HG03565 (cell line): ENCODE results near the gene SH3BP4.

Experiments
- ATAC-seq: cut with Tn5 transposase; IDR thresholded peaks from one replicate; pipeline ENCODE4 v1.9.1; 2021; ENCODE audit warnings: mild to moderate bottlenecking, moderate library complexity; ENCODE audit not compliant: unreplicated experiment

SH3BP4 gene

DNA sequence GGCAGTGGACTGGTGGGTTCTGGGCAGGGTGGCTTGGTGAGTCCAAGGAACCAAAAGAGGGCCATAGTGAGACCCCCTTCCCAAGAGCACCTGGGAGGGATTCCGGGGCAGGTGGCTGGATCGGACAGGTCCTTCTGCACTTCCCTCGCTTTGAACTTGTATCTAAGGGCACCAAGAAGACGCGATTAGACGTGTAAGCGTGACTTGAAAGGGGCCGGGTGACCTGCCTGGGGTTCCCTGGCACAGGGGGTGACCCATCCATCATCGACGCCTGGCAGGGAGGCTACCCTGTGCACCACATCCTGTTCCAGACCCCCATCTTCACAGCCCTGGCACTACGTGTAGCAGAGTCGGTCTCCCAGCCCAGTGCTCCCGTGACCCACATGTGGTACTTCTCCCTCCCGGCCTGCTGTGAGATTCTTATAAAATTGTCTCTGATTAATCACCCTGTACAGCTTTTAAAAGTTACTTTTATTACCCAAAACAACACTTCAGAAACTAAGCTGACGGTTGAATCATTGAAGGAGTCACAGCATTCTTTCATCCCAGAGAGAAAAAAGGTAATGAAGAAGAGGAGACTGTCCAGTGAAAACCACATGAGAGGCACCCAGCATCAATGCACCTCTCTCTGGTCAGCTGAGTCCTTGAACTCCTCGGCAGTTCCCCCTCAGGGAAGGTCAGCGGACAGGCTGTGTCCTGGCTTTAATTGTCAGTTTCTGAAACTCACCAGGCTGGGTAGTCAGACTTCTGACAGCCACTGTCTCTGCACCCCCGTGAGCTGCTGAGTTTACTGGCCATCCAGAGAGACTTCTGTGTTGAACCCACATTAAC lies 13.0 kb downstream of the SH3BP4 start:
- no peak for ATAC-seq

DNA sequence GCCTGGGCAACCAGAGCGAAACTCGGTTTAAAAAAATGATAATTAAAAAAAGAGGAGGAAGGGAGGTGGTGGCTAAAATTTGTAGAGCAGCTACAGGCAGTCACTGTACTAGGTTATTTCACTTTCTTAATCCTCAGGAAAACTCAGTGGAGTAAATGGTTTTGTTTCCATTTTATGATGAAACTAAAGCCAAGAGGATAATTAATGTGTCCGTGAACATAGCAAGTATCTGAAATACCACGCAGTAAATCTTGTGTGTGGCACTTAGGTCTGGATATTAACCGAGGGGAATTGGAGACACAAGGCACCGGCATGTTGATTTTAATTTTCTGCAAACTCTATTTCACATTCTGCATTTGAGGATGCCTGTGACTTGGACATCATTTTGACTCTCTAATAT lies 14.5 kb downstream of the SH3BP4 start:
- ATAC-seq: no peak

DNA sequence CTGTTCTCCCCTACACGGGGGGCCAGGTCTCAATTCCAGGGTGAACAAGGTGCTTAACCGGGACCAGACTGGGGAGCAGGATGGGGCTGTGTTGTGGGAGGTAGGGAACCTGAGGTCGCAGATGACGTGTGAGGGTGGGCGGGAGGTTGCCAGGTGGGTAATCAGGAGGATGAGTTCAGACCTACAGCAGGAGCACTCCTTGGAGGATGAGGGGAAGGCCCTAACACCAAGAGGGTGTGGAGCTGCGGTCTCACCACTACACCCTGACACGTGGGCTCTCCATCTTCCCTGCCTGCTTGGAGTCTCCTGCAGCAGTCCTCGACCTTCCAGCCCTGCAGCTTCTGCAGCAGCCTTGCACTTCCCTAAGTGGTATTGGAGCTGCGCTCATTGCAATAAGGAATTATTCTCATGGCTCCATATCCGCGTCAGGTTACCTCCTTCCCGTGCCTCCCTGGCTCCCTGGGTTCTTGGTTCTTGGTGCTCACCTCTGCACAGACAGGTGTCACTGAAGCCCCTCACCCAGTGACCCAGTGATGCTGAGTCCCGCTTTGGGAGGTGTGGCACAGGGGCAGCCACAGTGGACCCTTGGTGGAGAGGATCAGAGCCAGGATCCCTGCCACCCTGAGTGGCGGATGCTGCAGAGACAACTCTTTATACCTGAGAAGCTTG lies 15.5 kb downstream of the SH3BP4 start:
- no peak for ATAC-seq

DNA sequence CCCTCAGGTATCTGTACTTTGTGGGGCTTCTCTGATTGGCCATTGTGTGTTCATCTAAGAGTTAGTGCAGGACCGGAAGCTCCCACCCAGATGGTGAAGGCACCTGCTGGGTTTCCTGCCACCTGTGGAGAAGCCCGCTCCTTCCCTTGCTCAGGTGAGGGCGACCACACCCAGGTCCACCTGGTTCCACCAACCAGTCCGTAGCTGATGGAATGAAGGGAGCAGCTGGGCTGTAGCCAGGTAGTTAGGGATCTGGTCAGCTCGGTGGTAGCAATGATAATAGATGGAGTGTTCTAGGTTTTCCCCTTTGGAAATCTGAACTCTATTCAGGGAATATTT lies 16.0 kb downstream of the SH3BP4 start:
- ATAC-seq: no peak

DNA sequence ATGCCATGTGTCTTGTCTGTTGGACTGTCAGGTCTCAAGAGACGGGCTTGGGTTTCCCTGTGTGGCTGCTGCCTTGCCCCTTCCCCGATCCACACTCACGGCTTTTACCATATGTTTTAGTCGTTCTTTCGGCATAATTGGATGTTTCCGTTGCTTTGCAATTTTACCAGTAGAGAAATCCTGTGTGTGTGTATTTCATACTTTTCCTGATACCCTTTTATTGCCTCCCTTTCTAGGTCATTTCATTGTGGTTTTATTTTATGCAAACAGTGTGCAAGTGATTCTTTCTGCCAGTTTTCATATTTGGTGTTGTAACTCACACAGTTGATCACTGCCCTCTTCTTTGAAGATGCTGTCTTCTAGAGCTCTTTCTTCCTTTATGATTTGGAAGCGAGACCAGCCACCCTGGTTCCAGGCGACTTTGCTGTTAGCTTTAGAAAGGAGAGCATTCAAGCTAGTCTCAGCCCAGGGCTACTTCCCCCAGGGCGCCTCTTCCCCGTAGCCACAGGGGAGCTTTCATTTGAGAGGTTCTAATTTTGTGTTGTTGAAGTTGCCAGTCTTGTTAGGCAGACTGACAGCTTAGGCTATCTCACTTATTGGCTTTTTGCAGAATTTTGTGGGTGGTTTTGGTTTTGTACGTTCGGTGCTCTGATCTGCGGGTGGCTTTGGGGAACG lies 17.0 kb downstream of the SH3BP4 start:
- ATAC-seq: no peak

DNA sequence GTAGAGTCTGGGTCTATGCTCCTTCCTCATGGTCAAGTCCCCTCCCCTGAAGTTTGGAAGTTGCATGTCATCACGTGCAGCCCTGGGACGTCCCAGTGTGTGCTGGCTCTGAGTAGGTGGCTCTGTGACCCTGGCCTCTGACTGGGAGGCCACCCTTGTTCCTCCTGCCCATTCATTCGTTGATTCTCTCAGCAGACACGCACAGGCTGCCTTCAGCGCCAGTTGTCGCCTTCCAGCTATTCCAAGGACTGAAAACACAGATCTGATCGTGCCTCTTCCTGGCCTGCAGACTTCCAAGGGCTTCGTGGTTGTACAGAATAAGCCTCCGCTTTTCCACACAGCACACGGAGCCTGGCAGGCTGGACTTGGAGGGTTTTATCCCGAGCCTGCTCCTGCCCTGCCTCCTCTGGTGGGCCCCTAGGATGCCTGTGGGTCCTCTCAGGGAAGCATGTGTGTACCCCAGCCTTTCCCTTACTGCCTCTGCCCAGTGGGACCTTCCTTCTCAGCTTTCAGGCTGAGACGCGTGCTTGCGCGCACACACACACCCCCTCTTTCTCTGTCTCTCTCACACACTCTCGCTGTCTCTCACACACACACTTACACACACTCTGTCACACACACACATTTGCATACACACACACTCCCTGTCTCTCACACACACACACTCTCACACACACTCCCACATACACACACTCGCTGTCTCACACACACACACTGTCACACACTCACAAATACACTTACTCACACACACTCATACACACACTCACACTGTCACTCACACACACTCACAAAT lies 17.7 kb downstream of the SH3BP4 start:
- no peak for ATAC-seq

DNA sequence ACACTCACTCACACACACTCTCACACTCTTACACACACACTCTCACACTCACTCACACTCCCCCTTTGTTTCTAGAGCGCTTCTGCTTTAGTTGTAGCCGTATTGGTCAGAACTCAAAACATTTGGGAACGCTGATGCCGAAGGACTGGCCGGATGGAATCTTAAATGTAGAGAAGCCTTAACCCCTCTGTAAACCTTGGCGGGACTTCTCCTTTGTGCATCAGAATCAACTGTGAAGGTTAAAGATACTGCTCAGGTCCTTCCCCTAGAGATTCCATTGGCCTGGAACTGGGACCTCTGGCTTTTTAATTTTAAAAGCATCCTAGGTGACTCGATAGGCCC lies 18.3 kb downstream of the SH3BP4 start:
- ATAC-seq: no peak

DNA sequence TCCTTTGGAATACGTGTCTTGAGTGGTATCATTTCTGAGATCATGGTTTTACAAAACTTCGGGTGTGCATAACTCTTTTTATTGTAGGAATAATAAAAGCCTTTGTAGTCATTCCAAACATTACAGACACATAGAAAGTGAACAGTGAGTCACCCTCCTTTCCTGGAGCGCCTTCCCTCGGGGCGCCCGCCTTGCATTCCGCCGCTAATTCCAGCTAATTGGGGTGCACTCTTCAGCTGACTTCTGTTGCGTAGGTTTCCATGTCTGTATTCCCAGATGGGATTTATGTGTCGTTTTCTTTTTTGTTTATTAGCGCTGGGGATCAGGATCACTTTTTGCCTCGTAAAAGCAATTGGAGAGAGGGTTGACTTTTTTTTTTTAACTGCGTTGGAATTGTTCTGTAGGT lies 18.7 kb downstream of the SH3BP4 start:
- no peak for ATAC-seq

DNA sequence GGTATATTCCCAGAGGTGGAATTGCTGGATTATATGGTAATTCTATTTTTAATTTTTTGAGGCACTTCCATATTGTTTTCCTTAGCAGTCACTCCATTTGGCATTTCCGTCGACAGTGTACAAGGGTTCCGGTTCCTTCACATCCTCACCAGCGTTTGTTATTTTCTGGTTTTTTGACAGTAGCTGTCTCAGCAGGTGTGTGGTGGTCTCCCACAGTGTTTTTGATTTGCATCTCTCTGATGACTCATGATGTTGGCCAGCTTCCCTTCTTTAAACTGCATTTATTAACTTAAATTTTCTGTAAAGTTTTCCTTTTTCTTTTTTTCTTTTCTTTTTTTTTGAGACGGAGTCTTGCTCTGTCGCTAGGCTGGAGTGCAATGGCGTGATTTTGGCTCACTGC lies 19.7 kb downstream of the SH3BP4 start:
- ATAC-seq: no peak

DNA sequence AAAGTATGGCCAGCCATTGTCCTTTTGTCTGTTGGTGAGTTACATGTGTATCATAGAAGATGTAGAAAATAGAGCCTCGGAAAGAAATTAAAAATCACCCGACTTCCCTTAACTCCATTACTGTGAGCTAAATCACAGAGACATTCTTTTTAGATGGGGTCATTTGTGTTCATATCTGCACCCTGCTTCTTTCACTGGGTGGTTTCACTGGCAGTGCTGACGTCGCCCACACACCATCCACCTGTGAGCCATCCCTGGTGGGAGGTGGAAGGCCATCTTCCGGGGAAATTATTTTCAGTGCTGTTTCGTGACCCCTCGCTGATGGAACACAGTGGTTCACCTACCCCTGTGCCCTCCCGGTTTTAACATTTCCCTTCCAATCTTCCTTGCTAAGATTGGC lies 21.2 kb downstream of the SH3BP4 start:
- ATAC-seq: no peak

DNA sequence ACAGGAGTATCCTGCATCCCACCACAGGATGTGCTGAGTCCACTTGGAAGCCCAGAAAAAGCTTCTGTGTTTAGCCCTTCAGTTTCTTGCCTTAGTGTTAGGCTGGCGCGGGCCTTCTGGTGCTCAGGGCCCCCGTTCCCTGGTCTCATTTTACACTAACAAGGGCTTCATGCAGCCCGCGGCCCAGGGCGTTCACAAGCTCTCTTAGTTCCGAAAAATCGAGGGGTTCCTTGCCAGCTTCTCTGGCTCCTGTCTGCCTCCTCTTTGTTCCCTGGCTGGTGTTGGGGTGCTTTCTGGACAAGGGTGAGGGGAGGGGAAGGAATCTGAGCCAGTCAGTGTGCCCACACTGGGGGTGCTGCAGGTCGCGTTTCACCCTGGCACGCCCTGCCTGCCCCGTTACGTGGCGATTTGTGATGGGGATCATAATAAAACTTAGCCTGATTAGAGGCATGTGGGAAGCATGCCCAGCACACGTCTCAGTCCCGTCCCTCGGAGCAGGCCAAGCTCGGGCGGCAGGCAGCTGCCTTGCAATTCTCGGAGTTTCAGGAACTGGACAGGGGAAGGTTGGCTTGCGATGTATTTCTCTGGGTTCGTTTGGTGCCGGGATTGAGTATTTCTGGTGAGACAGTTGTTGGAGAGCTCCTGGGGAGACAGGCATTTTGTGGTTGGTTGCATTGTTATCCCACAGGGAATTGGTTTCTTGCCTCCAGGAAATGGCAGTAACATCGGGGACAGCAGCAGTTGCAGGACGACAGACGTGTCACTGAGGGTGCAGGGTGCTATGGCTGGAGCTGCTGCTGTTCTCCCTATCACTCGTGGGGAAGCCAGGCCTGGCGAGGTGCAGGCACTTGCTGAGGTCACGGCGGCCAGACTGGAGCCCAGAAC lies 22.9 kb downstream of the SH3BP4 start:
- ATAC-seq: no peak

DNA sequence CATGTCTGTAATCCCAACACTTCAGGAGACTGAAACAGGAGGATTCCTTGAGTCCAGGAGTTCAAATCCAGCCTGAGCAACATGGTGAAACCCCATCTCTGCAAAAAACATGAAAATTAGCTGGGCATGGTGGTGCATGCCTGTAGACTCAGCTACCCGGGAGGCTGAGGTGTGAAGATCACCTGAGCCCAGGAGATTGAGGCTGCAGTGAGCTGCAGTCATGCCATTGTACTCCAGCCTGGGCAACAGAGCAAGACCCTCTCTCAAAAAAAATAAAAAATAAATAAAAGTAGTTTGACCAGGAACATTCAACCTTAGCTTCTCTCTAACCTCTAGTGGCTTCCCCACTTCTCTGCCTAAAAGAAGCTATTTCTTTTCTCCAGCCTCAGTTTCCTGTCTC lies 23.8 kb downstream of the SH3BP4 start:
- no peak for ATAC-seq

DNA sequence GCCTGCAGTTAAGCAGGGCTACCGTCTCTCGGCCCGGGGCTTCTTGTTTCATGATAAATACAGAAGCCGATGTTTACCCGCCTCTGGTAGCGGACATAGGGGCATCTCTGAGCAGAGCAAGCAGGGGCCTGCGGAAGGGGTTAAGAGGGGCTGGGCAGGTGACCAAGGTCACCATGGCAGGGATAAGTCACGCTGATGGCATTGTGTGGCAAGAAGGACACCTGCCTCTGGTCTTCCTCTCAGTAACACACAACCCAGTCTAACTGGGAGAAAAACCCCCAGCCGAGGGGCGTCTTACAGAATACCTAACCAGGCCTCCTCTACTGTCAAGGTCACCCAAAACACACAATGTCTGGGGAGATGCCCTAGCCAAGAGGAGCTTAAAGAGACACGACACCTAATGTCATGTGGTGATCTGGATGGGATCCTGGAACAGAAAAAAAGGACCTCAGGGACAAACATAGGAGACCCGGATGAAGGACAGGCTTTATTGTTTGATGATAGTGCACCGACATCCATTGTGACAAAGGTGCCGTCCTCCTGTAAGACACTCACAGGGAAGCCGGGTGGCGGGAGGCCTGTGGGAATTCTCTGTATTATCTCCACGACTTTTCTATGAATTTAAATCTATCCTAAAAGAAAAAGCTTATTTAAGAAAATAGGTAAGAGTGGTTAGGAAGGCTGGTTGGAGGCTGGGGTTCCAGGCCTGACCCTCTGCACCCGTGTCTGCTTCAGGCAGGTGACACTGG lies 24.8 kb downstream of the SH3BP4 start:
- ATAC-seq: no peak

DNA sequence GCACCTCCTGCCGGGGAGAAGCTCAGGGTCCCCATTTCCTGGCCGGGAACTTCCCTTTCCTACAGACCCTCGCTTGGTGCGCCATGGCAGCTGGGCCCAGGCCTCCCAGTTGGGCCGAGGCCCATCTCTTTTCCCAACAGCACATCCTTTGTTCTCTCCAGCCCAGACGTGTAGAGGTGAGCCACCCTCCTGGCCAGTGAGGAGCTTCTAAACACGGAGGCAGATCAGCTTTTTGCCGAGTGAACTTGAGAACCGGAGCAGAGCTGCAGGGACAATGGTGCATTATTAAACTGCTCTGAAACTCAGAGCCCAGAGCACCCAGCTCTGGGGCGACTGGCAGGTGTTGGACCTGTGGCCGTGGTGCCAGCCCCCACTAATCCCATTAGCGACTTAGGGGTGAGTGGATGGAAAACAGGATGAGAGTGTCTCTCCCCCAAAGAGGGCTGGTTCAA lies 25.4 kb downstream of the SH3BP4 start:
- no peak for ATAC-seq

DNA sequence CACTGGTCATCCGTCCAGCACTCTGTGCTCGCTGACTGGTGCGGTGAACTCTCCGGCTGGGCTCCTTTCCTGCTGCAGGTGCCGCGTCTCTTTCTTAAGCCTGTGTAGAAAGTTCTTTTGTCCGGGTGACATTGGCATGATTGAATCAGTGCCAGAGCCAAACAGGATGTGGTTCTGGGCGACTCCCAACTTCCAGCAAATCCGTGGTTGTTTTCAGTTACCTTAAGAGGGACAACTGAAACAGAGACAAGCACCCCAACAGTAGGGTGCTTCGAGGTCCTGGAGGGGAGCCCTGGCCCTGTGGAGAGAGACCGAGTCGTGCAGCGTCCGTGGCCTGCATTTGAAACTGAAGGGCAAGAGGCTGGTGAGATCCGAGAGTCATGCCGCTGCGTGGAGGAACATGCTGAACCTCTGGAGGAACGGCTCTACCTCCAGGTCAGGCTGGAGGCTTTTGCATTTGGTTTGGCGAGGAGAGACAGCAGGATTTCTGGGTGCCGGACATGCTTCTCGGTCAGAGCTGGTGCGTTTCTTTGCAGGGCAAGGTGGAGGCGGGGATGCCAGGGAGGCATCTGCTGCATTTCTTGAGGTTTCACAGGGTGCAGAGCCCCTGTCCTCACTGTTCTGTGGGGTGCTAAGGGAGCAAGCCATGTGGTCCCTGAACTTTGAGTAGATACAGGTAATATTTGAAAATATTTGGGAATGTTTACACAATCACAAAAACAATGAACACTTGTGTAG lies 26.8 kb downstream of the SH3BP4 start:
- no peak for ATAC-seq

DNA sequence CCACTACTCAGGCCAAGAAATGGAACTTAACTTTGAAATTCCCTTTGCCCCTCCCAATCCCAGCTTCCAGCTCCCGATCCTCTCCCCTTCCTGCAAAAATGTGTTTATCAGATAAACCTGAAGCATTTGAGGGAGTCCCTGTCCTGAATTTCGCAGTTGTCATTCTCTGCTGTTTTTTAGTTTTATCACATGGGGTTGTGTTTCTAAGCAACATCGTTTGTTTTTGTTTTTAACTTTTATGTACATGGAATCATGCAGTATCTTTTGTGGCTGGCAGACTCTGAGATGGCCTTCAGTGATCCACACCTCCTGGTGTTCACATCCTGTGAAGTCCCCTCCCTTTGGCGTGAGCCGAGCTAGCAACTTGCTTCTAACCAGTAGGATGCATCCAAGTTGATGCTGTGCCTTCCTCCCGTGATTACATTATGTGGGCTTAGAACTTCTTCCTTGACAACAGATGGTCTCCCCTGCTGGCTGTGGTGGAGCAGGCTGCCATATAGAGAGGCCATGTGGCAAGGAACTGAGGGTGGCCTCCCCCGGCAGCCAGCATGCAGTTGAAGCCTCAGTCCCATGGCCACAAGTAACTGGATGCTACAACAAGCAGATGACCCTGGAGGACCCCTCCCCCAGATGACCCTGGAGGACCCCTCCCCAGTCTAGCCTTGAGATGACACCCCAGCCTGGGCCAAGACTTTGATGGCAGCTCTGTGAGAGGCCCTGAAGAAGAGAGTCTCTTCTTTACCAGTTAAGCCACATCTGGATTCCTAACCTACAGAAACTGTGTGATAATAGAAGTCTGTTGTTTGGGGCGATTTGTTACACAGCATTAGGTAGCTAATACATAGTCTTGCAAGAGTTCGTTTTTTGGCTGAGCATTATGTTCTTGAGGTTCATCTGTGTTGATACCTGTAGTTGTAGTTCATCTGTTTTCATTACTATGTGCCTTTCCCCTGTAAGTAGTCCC lies 27.7 kb downstream of the SH3BP4 start:
- ATAC-seq: no peak

DNA sequence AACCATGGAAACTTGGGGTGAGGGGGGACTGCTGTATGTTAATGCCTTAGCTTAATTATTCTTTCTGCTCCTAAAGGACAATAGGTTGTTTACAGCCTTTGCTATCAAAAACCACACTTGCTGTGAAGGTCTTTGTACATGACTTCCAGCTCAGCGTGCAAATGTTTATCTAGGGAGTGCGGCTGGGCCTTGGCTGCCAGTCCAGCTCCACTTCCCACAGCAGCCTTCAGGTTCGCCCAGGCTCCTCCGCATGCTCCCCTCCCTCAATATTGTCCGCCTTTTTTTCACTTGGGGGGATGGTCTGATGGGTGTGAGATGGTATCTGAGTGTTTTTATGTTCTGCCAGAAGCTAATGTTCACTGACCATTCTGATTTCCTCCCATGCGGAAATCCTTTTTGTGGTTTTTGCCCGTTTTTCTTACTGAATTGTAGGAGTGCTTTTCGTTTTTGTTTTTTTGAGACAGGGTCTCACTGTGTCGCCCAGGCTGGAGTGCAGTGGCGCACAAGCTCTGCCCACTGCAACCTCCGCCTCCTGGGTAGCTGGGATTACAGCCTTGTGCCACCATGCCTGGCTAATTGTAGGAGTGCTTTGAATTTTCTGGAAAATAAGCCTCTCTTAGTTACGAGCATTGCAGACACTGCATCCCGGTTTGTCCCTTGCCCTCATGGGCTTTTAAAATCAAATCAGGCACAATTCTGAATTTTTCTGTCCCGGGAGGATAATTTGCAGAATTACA lies 28.8 kb downstream of the SH3BP4 start:
- no peak for ATAC-seq
